SIG-M5 treated with dmso at 0.1 percent for 504 hours (cell line): ENCODE results near the gene NT5C2.
"Not testable (repeated sequence)": the region's sequence is repeated elsewhere in the genome, so short reads cannot be mapped to it uniquely, and the experiment has no call there.

ENCODE experiments used
- DNase-seq: peaks from one replicate; lab custom pipeline; 2025; ENCODE audit not compliant: unreplicated experiment; lab: John Stamatoyannopoulos, UW

The NT5C2 gene

GRCh38 chr10:103202319-103202718 lies 9.2 kb upstream of the NT5C2 start:
- peak; percentile 86 for DNase-seq

- peak; percentile 89 for DNase-seq
Measured at GRCh38 chr10:103199488-103199887, 6.4 kb upstream of the NT5C2 start.

- no peak for DNase-seq
Measured at GRCh38 chr10:103198648-103199047, 5.6 kb upstream of the NT5C2 start.

GRCh38 chr10:103197903-103198302 lies 4.8 kb upstream of the NT5C2 start:
- DNase-seq, result no peak

GRCh38 chr10:103197174-103197573 lies 4.1 kb upstream of the NT5C2 start:
- DNase-seq, result peak; percentile 58

- no peak for DNase-seq
Measured at GRCh38 chr10:103196516-103196915, 3.4 kb upstream of the NT5C2 start.

GRCh38 chr10:103193820-103194529 lies 903 bp upstream of the NT5C2 start:
- peak; percentile 61 for DNase-seq

GRCh38 chr10:103192451-103193106 lies 493 bp downstream of the NT5C2 start:
- DNase-seq, result peak; percentile 73

GRCh38 chr10:103192089-103192450 lies 1.0 kb downstream of the NT5C2 start:
- no peak for DNase-seq

GRCh38 chr10:103191198-103191597 lies 1.9 kb downstream of the NT5C2 start:
- DNase-seq, result not testable (repeated sequence)

GRCh38 chr10:103188853-103189252 lies 4.2 kb downstream of the NT5C2 start:
- no peak for DNase-seq

GRCh38 chr10:103186128-103186527 lies 6.9 kb downstream of the NT5C2 start:
- DNase-seq, result no peak

- no peak for DNase-seq
Measured at GRCh38 chr10:103184615-103185014, 8.5 kb downstream of the NT5C2 start.

GRCh38 chr10:103183991-103184451 lies 9.1 kb downstream of the NT5C2 start:
- not testable (repeated sequence) for DNase-seq

GRCh38 chr10:103181244-103181643 lies 11.8 kb downstream of the NT5C2 start:
- DNase-seq, result peak; percentile 92

GRCh38 chr10:103180491-103180890 lies 12.6 kb downstream of the NT5C2 start:
- no peak for DNase-seq

- DNase-seq, result no peak
Measured at GRCh38 chr10:103177123-103177522, 15.9 kb downstream of the NT5C2 start.

GRCh38 chr10:103175580-103176285 lies 17.3 kb downstream of the NT5C2 start:
- DNase-seq, result no peak

- not testable (repeated sequence) for DNase-seq
Measured at GRCh38 chr10:103174324-103174723, 18.7 kb downstream of the NT5C2 start.

GRCh38 chr10:103171278-103171677 lies 21.8 kb downstream of the NT5C2 start:
- DNase-seq, result peak; percentile 18

- no peak for DNase-seq
Measured at GRCh38 chr10:103168438-103168837, 24.6 kb downstream of the NT5C2 start.

- DNase-seq, result not testable (repeated sequence)
Measured at GRCh38 chr10:103167554-103167953, 25.5 kb downstream of the NT5C2 start.
